ENCODE results near the gene PRKCA. TPM values are rescaled to one million over a fixed set of nuclear protein-coding genes. Genes with fewer than 3 reads are reported as not detected.

Gene PRKCA
- total and polyA plus RNA-seq, 2 of the 13 experiments (the other 11 are each of a cell fraction or from before 2014, with no cell fraction given), result 18.5 to 21.5 TPM

DNA sequence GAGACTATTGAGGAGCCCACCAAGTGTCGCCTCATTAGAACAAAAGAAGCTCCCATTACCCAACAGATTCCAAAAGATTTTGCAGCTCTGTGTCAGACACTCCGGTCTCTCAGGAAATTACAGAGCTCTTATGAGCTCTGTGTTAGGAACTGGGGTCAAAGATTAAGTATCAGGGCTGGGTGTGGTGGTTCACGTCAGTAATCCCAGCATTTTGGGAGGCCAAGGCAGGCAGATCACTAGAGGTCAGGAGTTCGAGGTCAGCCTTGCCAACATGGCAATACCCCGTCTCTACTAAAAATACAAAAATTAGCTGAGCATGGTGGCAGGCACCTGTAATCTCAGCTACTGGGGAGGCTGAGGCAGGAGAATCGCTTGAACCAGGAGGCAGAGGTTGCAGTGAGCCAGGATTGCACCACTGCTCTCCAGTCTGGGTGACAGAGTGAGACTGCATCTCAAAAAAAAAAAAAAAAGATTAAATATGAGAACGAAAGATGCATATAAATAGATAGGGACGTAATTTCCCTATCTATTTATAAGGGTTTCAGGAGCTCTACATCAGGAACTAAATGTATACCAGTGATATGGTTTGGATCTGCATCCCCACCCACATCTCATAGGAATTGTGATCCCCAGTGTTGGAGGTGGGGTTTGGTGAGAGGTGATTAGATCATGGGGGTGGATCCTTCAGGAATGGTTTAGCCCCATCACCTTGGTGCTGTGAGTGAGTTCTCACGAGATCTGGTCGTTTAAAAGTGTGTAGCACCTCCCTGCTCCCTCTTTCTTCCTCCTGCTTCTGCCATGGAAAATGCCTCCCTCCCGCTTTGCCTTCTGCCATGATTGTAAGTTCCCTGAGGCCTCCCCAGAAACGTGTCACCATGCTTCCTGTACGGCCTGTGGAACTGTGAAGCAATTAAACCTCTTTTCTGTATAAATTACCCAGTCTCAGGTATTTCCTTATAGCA, 111.4 kb downstream of the PRKCA start (continued):
- TF ChIP-seq, protein P1, sequence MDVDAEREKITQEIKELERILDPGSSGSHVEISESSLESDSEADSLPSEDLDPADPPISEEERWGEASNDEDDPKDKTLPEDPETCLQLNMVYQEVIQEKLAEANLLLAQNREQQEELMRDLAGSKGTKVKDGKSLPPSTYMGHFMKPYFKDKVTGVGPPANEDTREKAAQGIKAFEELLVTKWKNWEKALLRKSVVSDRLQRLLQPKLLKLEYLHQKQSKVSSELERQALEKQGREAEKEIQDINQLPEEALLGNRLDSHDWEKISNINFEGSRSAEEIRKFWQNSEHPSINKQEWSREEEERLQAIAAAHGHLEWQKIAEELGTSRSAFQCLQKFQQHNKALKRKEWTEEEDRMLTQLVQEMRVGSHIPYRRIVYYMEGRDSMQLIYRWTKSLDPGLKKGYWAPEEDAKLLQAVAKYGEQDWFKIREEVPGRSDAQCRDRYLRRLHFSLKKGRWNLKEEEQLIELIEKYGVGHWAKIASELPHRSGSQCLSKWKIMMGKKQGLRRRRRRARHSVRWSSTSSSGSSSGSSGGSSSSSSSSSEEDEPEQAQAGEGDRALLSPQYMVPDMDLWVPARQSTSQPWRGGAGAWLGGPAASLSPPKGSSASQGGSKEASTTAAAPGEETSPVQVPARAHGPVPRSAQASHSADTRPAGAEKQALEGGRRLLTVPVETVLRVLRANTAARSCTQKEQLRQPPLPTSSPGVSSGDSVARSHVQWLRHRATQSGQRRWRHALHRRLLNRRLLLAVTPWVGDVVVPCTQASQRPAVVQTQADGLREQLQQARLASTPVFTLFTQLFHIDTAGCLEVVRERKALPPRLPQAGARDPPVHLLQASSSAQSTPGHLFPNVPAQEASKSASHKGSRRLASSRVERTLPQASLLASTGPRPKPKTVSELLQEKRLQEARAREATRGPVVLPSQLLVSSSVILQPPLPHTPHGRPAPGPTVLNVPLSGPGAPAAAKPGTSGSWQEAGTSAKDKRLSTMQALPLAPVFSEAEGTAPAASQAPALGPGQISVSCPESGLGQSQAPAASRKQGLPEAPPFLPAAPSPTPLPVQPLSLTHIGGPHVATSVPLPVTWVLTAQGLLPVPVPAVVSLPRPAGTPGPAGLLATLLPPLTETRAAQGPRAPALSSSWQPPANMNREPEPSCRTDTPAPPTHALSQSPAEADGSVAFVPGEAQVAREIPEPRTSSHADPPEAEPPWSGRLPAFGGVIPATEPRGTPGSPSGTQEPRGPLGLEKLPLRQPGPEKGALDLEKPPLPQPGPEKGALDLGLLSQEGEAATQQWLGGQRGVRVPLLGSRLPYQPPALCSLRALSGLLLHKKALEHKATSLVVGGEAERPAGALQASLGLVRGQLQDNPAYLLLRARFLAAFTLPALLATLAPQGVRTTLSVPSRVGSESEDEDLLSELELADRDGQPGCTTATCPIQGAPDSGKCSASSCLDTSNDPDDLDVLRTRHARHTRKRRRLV (CRISPR knock-in tag; IDR thresholded peaks at IDR 0.05), result no peak
- no peak for TF ChIP-seq ZNF34 (CRISPR knock-in tag; IDR thresholded peaks at IDR 0.05; ENCODE audit: borderline replicate concordance)
- no peak for TF ChIP-seq MAZ (IDR thresholded peaks at IDR 0.05; ENCODE audit: borderline replicate concordance, low read depth, low read length)
- no peak for TF ChIP-seq MAZ (CRISPR knock-in tag; IDR thresholded peaks at IDR 0.05; ENCODE audit: low read depth)
- TF ChIP-seq NFATC3 (CRISPR knock-in tag; IDR thresholded peaks at IDR 0.05), result no peak
- TF ChIP-seq, protein P2, sequence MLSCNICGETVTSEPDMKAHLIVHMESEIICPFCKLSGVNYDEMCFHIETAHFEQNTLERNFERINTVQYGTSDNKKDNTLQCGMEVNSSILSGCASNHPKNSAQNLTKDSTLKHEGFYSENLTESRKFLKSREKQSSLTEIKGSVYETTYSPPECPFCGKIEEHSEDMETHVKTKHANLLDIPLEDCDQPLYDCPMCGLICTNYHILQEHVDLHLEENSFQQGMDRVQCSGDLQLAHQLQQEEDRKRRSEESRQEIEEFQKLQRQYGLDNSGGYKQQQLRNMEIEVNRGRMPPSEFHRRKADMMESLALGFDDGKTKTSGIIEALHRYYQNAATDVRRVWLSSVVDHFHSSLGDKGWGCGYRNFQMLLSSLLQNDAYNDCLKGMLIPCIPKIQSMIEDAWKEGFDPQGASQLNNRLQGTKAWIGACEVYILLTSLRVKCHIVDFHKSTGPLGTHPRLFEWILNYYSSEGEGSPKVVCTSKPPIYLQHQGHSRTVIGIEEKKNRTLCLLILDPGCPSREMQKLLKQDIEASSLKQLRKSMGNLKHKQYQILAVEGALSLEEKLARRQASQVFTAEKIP (CRISPR knock-in tag; IDR thresholded peaks at IDR 0.05; ENCODE audit: borderline replicate concordance), result no peak
- peak; percentile 52; the same call in 1 of the 2 replicates for TF ChIP-seq GFI1 (CRISPR knock-in tag; IDR thresholded peaks at IDR 0.05; ENCODE audit: borderline replicate concordance)
- no peak for TF ChIP-seq FOXO1 (CRISPR knock-in tag; IDR thresholded peaks at IDR 0.05)
- TF ChIP-seq, protein P3, sequence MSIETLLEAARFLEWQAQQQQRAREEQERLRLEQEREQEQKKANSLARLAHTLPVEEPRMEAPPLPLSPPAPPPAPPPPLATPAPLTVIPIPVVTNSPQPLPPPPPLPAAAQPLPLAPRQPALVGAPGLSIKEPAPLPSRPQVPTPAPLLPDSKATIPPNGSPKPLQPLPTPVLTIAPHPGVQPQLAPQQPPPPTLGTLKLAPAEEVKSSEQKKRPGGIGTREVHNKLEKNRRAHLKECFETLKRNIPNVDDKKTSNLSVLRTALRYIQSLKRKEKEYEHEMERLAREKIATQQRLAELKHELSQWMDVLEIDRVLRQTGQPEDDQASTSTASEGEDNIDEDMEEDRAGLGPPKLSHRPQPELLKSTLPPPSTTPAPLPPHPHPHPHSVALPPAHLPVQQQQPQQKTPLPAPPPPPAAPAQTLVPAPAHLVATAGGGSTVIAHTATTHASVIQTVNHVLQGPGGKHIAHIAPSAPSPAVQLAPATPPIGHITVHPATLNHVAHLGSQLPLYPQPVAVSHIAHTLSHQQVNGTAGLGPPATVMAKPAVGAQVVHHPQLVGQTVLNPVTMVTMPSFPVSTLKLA (IDR thresholded peaks at IDR 0.05), result no peak
- TF ChIP-seq SRF (IDR thresholded peaks at IDR 0.05; ENCODE audit: low read depth, low read length), result no peak
- no peak for TF ChIP-seq ZNF839 (CRISPR knock-in tag; IDR thresholded peaks at IDR 0.05; ENCODE audit: borderline replicate concordance)
- TF ChIP-seq, protein P4, sequence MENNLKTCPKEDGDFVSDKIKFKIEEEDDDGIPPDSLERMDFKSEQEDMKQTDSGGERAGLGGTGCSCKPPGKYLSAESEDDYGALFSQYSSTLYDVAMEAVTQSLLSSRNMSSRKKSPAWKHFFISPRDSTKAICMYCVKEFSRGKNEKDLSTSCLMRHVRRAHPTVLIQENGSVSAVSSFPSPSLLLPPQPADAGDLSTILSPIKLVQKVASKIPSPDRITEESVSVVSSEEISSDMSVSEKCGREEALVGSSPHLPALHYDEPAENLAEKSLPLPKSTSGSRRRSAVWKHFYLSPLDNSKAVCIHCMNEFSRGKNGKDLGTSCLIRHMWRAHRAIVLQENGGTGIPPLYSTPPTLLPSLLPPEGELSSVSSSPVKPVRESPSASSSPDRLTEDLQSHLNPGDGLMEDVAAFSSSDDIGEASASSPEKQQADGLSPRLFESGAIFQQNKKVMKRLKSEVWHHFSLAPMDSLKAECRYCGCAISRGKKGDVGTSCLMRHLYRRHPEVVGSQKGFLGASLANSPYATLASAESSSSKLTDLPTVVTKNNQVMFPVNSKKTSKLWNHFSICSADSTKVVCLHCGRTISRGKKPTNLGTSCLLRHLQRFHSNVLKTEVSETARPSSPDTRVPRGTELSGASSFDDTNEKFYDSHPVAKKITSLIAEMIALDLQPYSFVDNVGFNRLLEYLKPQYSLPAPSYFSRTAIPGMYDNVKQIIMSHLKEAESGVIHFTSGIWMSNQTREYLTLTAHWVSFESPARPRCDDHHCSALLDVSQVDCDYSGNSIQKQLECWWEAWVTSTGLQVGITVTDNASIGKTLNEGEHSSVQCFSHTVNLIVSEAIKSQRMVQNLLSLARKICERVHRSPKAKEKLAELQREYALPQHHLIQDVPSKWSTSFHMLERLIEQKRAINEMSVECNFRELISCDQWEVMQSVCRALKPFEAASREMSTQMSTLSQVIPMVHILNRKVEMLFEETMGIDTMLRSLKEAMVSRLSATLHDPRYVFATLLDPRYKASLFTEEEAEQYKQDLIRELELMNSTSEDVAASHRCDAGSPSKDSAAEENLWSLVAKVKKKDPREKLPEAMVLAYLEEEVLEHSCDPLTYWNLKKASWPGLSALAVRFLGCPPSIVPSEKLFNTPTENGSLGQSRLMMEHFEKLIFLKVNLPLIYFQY (CRISPR knock-in tag; IDR thresholded peaks at IDR 0.05; ENCODE audit: borderline replicate concordance), result no peak
- TF ChIP-seq ZNF296 (CRISPR knock-in tag; conservative IDR thresholded peaks at IDR 0.05), result no peak

All from HepG2 (cell line).